ENCODE results near the gene GAS7. TPM values are rescaled to one million over a fixed set of nuclear protein-coding genes. Genes with fewer than 3 reads are reported as not detected.

Gene GAS7
- total RNA-seq, 1 experiment from 2014 or later = 12.3 TPM

- ChIA-PET POLR2A (interaction anchor here (0.5 kb wide), 1 partner anchor 11 kb away, joined by 4 read pairs; the partner anchor contains the start of gene GAS7), CTCF (interaction anchor here (0.7 kb wide), 1 partner anchor 39 kb away, joined by 4 read pairs; no protein-coding TSS in a partner anchor)
- DNase-seq (ENCODE audit: low spot score) (no peak), ATAC-seq (no peak)
- no peak overlapping the region for H3K27ac Mint-ChIP-seq
- no peak for TF ChIP-seq IRF1 (CRISPR knock-in tag; IDR thresholded peaks at IDR 0.05)
- TF ChIP-seq JAZF1 (CRISPR knock-in tag; IDR thresholded peaks at IDR 0.05) = no peak
- TF ChIP-seq MYBL2 (CRISPR knock-in tag; IDR thresholded peaks at IDR 0.05) = no peak
- TF ChIP-seq HMGXB4 (CRISPR knock-in tag; IDR thresholded peaks at IDR 0.05) = no peak
- TF ChIP-seq SP1 (CRISPR knock-in tag; conservative IDR thresholded peaks at IDR 0.05) = no peak
- TF ChIP-seq TEAD4 (CRISPR knock-in tag; IDR thresholded peaks at IDR 0.05) = no peak
- no peak for TF ChIP-seq CDX4 (CRISPR knock-in tag; IDR thresholded peaks at IDR 0.05; ENCODE audit: borderline replicate concordance)
- TF ChIP-seq E2F1 (CRISPR knock-in tag; IDR thresholded peaks at IDR 0.05) = no peak
- no peak for TF ChIP-seq ATF2 (CRISPR knock-in tag; IDR thresholded peaks at IDR 0.05; ENCODE audit: borderline replicate concordance, low read depth)
- no peak for TF ChIP-seq ZNF232 (CRISPR knock-in tag; IDR thresholded peaks at IDR 0.05)
- TF ChIP-seq HMGA2 (CRISPR knock-in tag; IDR thresholded peaks at IDR 0.05) = no peak
- TF ChIP-seq ARID4B (CRISPR knock-in tag; IDR thresholded peaks at IDR 0.05; ENCODE audit: borderline replicate concordance) = no peak
- no peak for TF ChIP-seq GTF2I (CRISPR knock-in tag; conservative IDR thresholded peaks at IDR 0.05)
- TF ChIP-seq ATF6 (CRISPR knock-in tag; IDR thresholded peaks at IDR 0.05) = no peak
- no peak for TF ChIP-seq SOX15 (CRISPR knock-in tag; IDR thresholded peaks at IDR 0.05)
- TF ChIP-seq ERG (CRISPR knock-in tag; IDR thresholded peaks at IDR 0.05) = no peak
- TF ChIP-seq ZNF317 (CRISPR knock-in tag; IDR thresholded peaks at IDR 0.05; ENCODE audit: borderline replicate concordance, low read depth) = no peak
- no peak for TF ChIP-seq ZNF512 (CRISPR knock-in tag; IDR thresholded peaks at IDR 0.05; ENCODE audit: borderline replicate concordance)
- TF ChIP-seq NR1H2 (CRISPR knock-in tag; IDR thresholded peaks at IDR 0.05) = no peak
- H3K4me1 Mint-ChIP-seq = peaks cover 35% of the 10 kb centered on the region
- no peaks in the 10 kb centered on the region for H3K27me3 Mint-ChIP-seq (ENCODE audit: low read depth)
- no peaks in the 10 kb centered on the region for H3K36me3 Mint-ChIP-seq
- H3K4me3 Mint-ChIP-seq = no peak overlapping the region
- no peaks in the 10 kb centered on the region for H3K9me3 Mint-ChIP-seq
These were observed 10.9 kb downstream of the GAS7 start for GRCh38 chr17:10187456-10187855.

Data from WTC11 (cell line).